ENCODE results near the gene TRAPPC8. TPM values are rescaled to one million over a fixed set of nuclear protein-coding genes. Genes with fewer than 3 reads are reported as not detected.
A peak's percentile ranks its signal among the peaks of the same experiment; 100 is the strongest.

TRAPPC8 gene
- polyA plus RNA-seq, 1 donor = 38.5 TPM

GRCh38 chr18:31798399-31798798 lies 144.5 kb downstream of the TRAPPC8 start:
- no CpG with 5 or more reads among the region's 2 CpGs for WGBS (ENCODE audit: insufficient coverage, low lambda C conversion rate)
- Histone ChIP-seq H3K27me3 (ENCODE audit: control insufficient read depth, insufficient read depth, low read length) (no peaks in the 10 kb centered on the region), H3K9me3 (ENCODE audit: control insufficient read depth, low read depth, low read length) (no peaks in the 10 kb centered on the region), H3K4me3 (ENCODE audit: low read length) (no peak overlapping the region), H3K27ac (ENCODE audit: low read length) (no peak overlapping the region), H3K36me3 (ENCODE audit: control insufficient read depth, insufficient read depth, low read length) (no peaks in the 10 kb centered on the region), H3K4me1 (ENCODE audit: control insufficient read depth, insufficient read depth, low read length) (no peaks in the 10 kb centered on the region)
- DNase-seq = peak in 1 of 2 donors; percentile 36

GRCh38 chr18:31795747-31796146 lies 147.2 kb downstream of the TRAPPC8 start:
- no peak overlapping the region for H3K27ac ChIP-seq (ENCODE audit: low read length)
- WGBS (ENCODE audit: insufficient coverage, low lambda C conversion rate) = no CpG with 5 or more reads among the region's 2 CpGs
- H3K4me3 ChIP-seq (ENCODE audit: low read length) = no peak overlapping the region
- no peaks in the 10 kb centered on the region for H3K4me1 ChIP-seq (ENCODE audit: control insufficient read depth, insufficient read depth, low read length)
- no peaks in the 10 kb centered on the region for H3K9me3 ChIP-seq (ENCODE audit: control insufficient read depth, low read depth, low read length)
- DNase-seq = no peak
- H3K27me3 ChIP-seq (ENCODE audit: control insufficient read depth, insufficient read depth, low read length) = no peaks in the 10 kb centered on the region
- no peaks in the 10 kb centered on the region for H3K36me3 ChIP-seq (ENCODE audit: control insufficient read depth, insufficient read depth, low read length)

GRCh38 chr18:31793531-31793930 lies 149.4 kb downstream of the TRAPPC8 start:
- Histone ChIP-seq H3K4me1 (ENCODE audit: control insufficient read depth, insufficient read depth, low read length) (no peaks in the 10 kb centered on the region), H3K4me3 (ENCODE audit: low read length) (no peak overlapping the region), H3K27me3 (ENCODE audit: control insufficient read depth, insufficient read depth, low read length) (no peaks in the 10 kb centered on the region), H3K27ac (ENCODE audit: low read length) (no peak overlapping the region), H3K36me3 (ENCODE audit: control insufficient read depth, insufficient read depth, low read length) (no peaks in the 10 kb centered on the region), H3K9me3 (ENCODE audit: control insufficient read depth, low read depth, low read length) (no peaks in the 10 kb centered on the region)
- DNase-seq = no peak

- 72% methylated on average over 2 of the region's 2 CpGs for WGBS (ENCODE audit: insufficient coverage, low lambda C conversion rate)
- Histone ChIP-seq H3K9me3 (ENCODE audit: control insufficient read depth, low read depth, low read length) (no peaks in the 10 kb centered on the region), H3K36me3 (ENCODE audit: control insufficient read depth, insufficient read depth, low read length) (no peaks in the 10 kb centered on the region), H3K27ac (ENCODE audit: low read length) (no peak overlapping the region), H3K4me1 (ENCODE audit: control insufficient read depth, insufficient read depth, low read length) (peaks cover under 1% of the 10 kb centered on the region), H3K4me3 (ENCODE audit: low read length) (no peak overlapping the region), H3K27me3 (ENCODE audit: control insufficient read depth, insufficient read depth, low read length) (no peaks in the 10 kb centered on the region)
- peak; percentile 36 to 73 for DNase-seq
Observed at GRCh38 chr18:31792580-31792911, 150.4 kb downstream of the TRAPPC8 start.

- Histone ChIP-seq H3K4me1 (ENCODE audit: control insufficient read depth, insufficient read depth, low read length) (peaks cover 2% of the 10 kb centered on the region), H3K4me3 (ENCODE audit: low read length) (no peak overlapping the region), H3K27me3 (ENCODE audit: control insufficient read depth, insufficient read depth, low read length) (no peaks in the 10 kb centered on the region), H3K9me3 (ENCODE audit: control insufficient read depth, low read depth, low read length) (no peaks in the 10 kb centered on the region), H3K27ac (ENCODE audit: low read length) (no peak overlapping the region), H3K36me3 (ENCODE audit: control insufficient read depth, insufficient read depth, low read length) (no peaks in the 10 kb centered on the region)
- no peak for DNase-seq
- no CpG with 5 or more reads among the region's 6 CpGs for WGBS (ENCODE audit: insufficient coverage, low lambda C conversion rate)
Observed at GRCh38 chr18:31791817-31792579, 150.9 kb downstream of the TRAPPC8 start.

GRCh38 chr18:31789409-31789808 lies 153.5 kb downstream of the TRAPPC8 start:
- Histone ChIP-seq H3K4me1 (ENCODE audit: control insufficient read depth, insufficient read depth, low read length) (peaks cover 2% of the 10 kb centered on the region), H3K4me3 (ENCODE audit: low read length) (no peak overlapping the region), H3K9me3 (ENCODE audit: control insufficient read depth, low read depth, low read length) (no peaks in the 10 kb centered on the region), H3K27ac (ENCODE audit: low read length) (no peak overlapping the region), H3K36me3 (ENCODE audit: control insufficient read depth, insufficient read depth, low read length) (no peaks in the 10 kb centered on the region), H3K27me3 (ENCODE audit: control insufficient read depth, insufficient read depth, low read length) (no peaks in the 10 kb centered on the region)
- no peak for DNase-seq
- no CpG with 5 or more reads among the region's 10 CpGs for WGBS (ENCODE audit: insufficient coverage, low lambda C conversion rate)

GRCh38 chr18:31783059-31783458 lies 159.9 kb downstream of the TRAPPC8 start:
- Histone ChIP-seq H3K4me3 (ENCODE audit: low read length) (no peak overlapping the region), H3K27me3 (ENCODE audit: control insufficient read depth, insufficient read depth, low read length) (no peaks in the 10 kb centered on the region), H3K36me3 (ENCODE audit: control insufficient read depth, insufficient read depth, low read length) (no peaks in the 10 kb centered on the region), H3K27ac (ENCODE audit: low read length) (no peak overlapping the region), H3K4me1 (ENCODE audit: control insufficient read depth, insufficient read depth, low read length) (peaks cover 2% of the 10 kb centered on the region), H3K9me3 (ENCODE audit: control insufficient read depth, low read depth, low read length) (peaks cover 7% of the 10 kb centered on the region)
- WGBS (ENCODE audit: insufficient coverage, low lambda C conversion rate) = no CpG with 5 or more reads among the region's 3 CpGs
- DNase-seq = no peak

Other genes starting within 250 kb of the TRAPPC8 start
- 0.04 TPM for gene SLC25A52, start 182.2 kb downstream of the TRAPPC8 start, polyA plus RNA-seq
- gene RNF125, start 75.7 kb upstream of the TRAPPC8 start, polyA plus RNA-seq = 11.7 TPM
- gene RNF138, start 148.7 kb upstream of the TRAPPC8 start, polyA plus RNA-seq = 33.7 TPM
- 0.45 TPM for gene MEP1B, start 246.9 kb upstream of the TRAPPC8 start, polyA plus RNA-seq